OCI-LY3 (cell line): Measurements from ENCODE around the gene ERG.

Source experiments
- H2AFZ ChIP-seq: fragments of 200-600, 300-600 bp; shearing (Covaris generic); 2 replicates; pipeline ENCODE4 v1.6.0; 2014; ENCODE audit warnings: antibody characterized with exemption, low read depth, low read length
- H3K27ac ChIP-seq: fragments of 200-600, 300-600 bp; sonication (generic); 2 replicates; pipeline ENCODE4 v1.5.1; 2014; ENCODE audit warnings: mild to moderate bottlenecking, low read length, moderate library complexity, mixed read lengths
- H3K27me3 ChIP-seq: fragments of 200-600, 300-600 bp; sonication (generic); 2 replicates; pipeline ENCODE4 v1.6.1; 2014; ENCODE audit warnings: low read depth, low read length, mixed read lengths
- H3K36me3 ChIP-seq: fragments of 200-600, 300-600 bp; sonication (generic); replicated peaks from 2 replicates; pipeline ENCODE3; 2014; ENCODE audit warnings: low read depth, low read length, mixed read lengths
- H3K4me1 ChIP-seq: fragments of 300-600, 200-600 bp; sonication (generic); 2 replicates; pipeline ENCODE4 v1.6.1; 2014; ENCODE audit warnings: low read length, mixed read lengths
- H3K4me2 ChIP-seq: fragments of 200-600, 300-600 bp; sonication (generic); 2 replicates; pipeline ENCODE4 v1.6.1; 2014; ENCODE audit warnings: low read length, mixed read lengths
- H3K4me3 ChIP-seq: fragments of 300-600, 200-600 bp; sonication (generic); 2 replicates; pipeline ENCODE4 v1.5.1; 2014; ENCODE audit warnings: antibody characterized with exemption, mild to moderate bottlenecking, low read length, moderate library complexity
- H3K79me2 ChIP-seq: fragments of 300-600, 200-600 bp; shearing (Covaris generic); 2 replicates; pipeline ENCODE4 v1.6.1; 2014; ENCODE audit warnings: mild to moderate bottlenecking, low read length, mixed read lengths
- H3K9ac ChIP-seq: fragments of 300-600, 200-600 bp; shearing (Covaris generic); 2 replicates; pipeline ENCODE4 v1.6.0; 2014; ENCODE audit warnings: mild to moderate bottlenecking, low read length, moderate library complexity
- H3K9me3 ChIP-seq: fragments of 200-600, 300-600 bp; shearing (Covaris generic); 2 replicates; pipeline ENCODE4 v1.6.1; 2014; ENCODE audit warnings: low read length, mixed read lengths; ENCODE audit not compliant: insufficient read depth
- H4K20me1 ChIP-seq: fragments of 200-600, 300-600 bp; sonication (generic); 2 replicates; pipeline ENCODE4 v1.6.1; 2016; ENCODE audit warnings: low read length, mixed read lengths; ENCODE audit not compliant: insufficient read depth
- EZH2phosphoT487 ChIP-seq: fragments of 200-600 bp; shearing (Covaris generic); IDR thresholded peaks from 2 replicates; pipeline ENCODE4 v1.6.1; 2018; ENCODE audit warnings: antibody characterized with exemption, mixed run types, low read depth
- TF ChIP-seq, protein P1 (sequence below): fragments of 200-600, 300-600 bp; sonication (generic); IDR thresholded peaks from 2 replicates; pipeline ENCODE4 v1.5.1; 2014; ENCODE audit warnings: antibody characterized with exemption, low read length, low read depth

ERG gene

DNA sequence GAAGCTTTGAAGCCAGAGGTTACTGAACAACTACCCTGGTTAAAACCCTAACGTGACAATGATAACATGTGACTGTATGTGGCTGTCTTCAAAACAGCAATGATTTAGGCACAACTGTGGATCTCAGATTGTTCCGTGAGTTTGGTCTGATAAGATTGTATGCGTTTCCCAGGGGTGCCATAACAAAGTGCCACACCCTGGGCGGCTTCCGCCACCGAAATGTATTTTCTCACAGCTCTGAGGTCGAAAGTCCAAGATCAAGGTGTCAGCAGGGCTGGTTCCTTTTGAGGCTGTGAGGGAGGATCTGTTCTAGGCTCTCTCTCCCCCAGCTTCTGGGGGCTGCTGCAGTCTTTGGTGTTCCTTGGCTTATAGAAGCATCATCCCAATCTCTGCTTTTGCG lies 29.5 kb upstream of the ERG start:
- no peak overlapping the region for H3K27ac ChIP-seq
- no peak overlapping the region for H2AFZ ChIP-seq
- no peak overlapping the region for H3K9ac ChIP-seq
- peaks cover 28% of the 10 kb centered on the region for H3K4me1 ChIP-seq
- TF ChIP-seq, protein P1, sequence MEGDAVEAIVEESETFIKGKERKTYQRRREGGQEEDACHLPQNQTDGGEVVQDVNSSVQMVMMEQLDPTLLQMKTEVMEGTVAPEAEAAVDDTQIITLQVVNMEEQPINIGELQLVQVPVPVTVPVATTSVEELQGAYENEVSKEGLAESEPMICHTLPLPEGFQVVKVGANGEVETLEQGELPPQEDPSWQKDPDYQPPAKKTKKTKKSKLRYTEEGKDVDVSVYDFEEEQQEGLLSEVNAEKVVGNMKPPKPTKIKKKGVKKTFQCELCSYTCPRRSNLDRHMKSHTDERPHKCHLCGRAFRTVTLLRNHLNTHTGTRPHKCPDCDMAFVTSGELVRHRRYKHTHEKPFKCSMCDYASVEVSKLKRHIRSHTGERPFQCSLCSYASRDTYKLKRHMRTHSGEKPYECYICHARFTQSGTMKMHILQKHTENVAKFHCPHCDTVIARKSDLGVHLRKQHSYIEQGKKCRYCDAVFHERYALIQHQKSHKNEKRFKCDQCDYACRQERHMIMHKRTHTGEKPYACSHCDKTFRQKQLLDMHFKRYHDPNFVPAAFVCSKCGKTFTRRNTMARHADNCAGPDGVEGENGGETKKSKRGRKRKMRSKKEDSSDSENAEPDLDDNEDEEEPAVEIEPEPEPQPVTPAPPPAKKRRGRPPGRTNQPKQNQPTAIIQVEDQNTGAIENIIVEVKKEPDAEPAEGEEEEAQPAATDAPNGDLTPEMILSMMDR, result no peak
- H3K27me3 ChIP-seq, result no peaks in the 10 kb centered on the region
- no peak overlapping the region for H3K4me3 ChIP-seq
- H3K36me3 ChIP-seq, result no peaks in the 10 kb centered on the region
- H3K9me3 ChIP-seq, result no peaks in the 10 kb centered on the region
- no peak overlapping the region for H3K4me2 ChIP-seq
- no peaks in the 10 kb centered on the region for H3K79me2 ChIP-seq
- H4K20me1 ChIP-seq, result no peaks in the 10 kb centered on the region

DNA sequence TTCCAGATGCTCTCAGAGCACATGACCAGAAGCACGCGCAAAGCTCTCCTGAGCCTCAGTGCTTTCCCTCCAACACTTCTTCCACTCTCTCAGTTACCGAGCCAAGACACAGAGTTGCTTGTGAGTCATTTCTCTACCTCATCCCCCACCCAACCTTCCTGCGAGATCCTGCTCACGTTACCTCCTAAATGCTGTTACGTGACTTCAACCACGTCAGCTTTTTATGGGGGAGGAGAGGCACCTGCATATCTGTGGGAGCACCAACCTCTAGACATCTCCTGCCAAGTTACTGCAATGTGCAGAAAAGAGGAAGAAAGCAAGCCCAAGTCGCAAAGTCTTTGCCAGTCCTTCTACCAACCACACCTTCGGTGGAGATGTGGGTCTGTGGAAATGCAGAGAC lies 27.2 kb upstream of the ERG start:
- H3K4me1 ChIP-seq, result peaks cover 32% of the 10 kb centered on the region
- peak overlapping the region; percentile 62 for H3K27ac ChIP-seq
- no peaks in the 10 kb centered on the region for H3K9me3 ChIP-seq
- H4K20me1 ChIP-seq, result no peaks in the 10 kb centered on the region
- TF ChIP-seq, protein P1, result no peak
- TF ChIP-seq EZH2phosphoT487, result no peak
- H3K79me2 ChIP-seq, result no peaks in the 10 kb centered on the region
- peak overlapping the region; percentile 45 for H3K4me2 ChIP-seq
- peak overlapping the region; percentile 82 for H2AFZ ChIP-seq
- 0 out of 2 replicates have a peak overlapping the region, but pooled peaks have one; percentile 21 for H3K4me3 ChIP-seq
- no peaks in the 10 kb centered on the region for H3K36me3 ChIP-seq
- H3K9ac ChIP-seq, result no peak overlapping the region
- H3K27me3 ChIP-seq, result no peaks in the 10 kb centered on the region

DNA sequence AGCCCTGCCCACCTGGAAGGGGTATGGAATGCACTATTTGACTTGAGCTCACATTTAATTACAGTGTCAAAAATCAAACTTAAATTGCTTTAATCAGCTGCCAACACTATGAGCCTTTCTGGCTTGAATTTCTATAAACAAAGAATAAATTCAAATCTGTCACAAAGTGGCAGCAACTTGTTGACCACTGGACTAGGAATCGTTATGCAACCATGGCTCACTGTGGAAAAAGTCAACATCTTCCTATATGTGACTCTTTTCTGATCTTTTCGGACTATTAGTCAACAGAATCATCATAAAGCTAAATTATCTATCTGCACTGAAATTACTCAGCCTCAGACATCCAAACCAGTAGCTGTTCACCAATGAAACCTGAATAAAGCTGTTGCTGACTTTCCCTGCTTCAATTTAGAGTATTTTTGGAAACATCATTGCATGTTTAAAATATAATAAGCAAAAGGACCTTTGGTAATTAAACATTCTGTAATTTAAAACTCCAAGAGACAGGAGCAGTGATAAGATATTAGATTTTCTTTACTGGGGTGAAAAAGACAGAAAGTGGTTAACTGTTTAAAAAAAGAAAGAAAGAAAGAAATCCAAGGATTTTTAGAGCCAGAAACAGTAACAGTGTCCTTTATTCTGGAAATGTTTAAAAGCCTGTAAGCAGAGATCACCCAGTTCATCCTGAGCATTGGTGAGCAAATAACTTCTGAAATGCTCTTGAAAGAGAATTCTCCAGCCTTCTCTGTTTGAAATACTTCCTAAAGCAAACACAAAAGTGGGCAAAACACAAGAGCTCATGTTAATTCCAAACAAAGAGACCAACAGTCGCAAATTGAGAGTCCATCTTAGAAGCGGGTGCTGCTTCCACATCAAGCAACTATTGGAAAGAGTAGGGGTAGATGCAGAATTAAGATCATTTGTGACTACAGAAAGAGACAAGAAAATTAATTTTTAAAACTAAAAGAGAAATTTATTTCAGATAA lies 26.2 kb upstream of the ERG start:
- Histone ChIP-seq H3K36me3 (no peaks in the 10 kb centered on the region), H3K27me3 (no peaks in the 10 kb centered on the region), H3K4me3 (no peak overlapping the region), H3K27ac (peak overlapping the region; percentile 62), H3K9me3 (no peaks in the 10 kb centered on the region), H3K9ac (no peak overlapping the region), H4K20me1 (no peaks in the 10 kb centered on the region), H3K4me2 (no peak overlapping the region), H3K4me1 (peaks cover 33% of the 10 kb centered on the region), H3K79me2 (no peaks in the 10 kb centered on the region), H2AFZ (no peak overlapping the region)
- TF ChIP-seq, protein P1, result no peak
- TF ChIP-seq EZH2phosphoT487, result no peak

DNA sequence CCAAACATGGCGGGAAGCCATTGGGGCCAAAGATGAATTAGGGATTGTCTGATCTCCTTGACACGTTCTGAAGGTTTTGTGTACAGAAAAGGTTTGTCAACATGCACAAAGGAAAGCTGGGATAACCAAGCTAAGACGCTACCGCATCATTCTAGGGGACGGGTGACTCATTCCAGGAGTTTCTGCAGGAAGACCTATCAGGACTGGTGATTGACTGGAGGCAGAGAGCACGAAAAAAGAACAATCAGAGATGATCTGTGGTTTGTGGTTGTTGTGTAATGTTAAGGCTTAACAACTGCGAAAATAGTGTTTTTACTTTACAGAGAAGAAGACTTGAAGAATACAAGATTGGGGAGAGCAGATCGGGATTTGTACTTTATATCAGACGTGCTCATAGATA lies 22.2 kb upstream of the ERG start:
- TF ChIP-seq, protein P1, result no peak
- no peak for TF ChIP-seq EZH2phosphoT487
- no peak overlapping the region for H3K4me2 ChIP-seq
- no peak overlapping the region for H3K27ac ChIP-seq
- H3K9ac ChIP-seq, result no peak overlapping the region
- no peaks in the 10 kb centered on the region; the same call in 1 of the 2 replicates for H3K9me3 ChIP-seq
- no peaks in the 10 kb centered on the region for H3K27me3 ChIP-seq
- peaks cover 22% of the 10 kb centered on the region for H3K4me1 ChIP-seq
- H4K20me1 ChIP-seq, result no peaks in the 10 kb centered on the region
- no peak overlapping the region for H3K4me3 ChIP-seq
- H3K36me3 ChIP-seq, result no peaks in the 10 kb centered on the region
- H2AFZ ChIP-seq, result no peak overlapping the region
- H3K79me2 ChIP-seq, result no peaks in the 10 kb centered on the region
